Measurements from ENCODE around the gene ARMC10.

Gene ARMC10

GRCh38 chr7:103115771-103116170 is 40.8 kb downstream of the ARMC10 start:
- DNase-seq (ENCODE audit: low read depth), result no peak
- TF ChIP-seq CTCF (IDR thresholded peaks at IDR 0.05; ENCODE audit: low read depth, low read length, missing control alignments), result no peak
- H3K4me3 ChIP-seq (ENCODE audit: low read depth, low read length), result no peak overlapping the region

GRCh38 chr7:103116511-103116910 is 41.6 kb downstream of the ARMC10 start:
- no peak overlapping the region for H3K4me3 ChIP-seq (ENCODE audit: low read depth, low read length)
- no peak for TF ChIP-seq CTCF (IDR thresholded peaks at IDR 0.05; ENCODE audit: low read depth, low read length, missing control alignments)
- no peak for DNase-seq (ENCODE audit: low read depth)

- no peak for DNase-seq (ENCODE audit: low read depth)
- TF ChIP-seq CTCF (IDR thresholded peaks at IDR 0.05; ENCODE audit: low read depth, low read length, missing control alignments), result no peak
These were observed 42.1 kb downstream of the ARMC10 start for GRCh38 chr7:103116991-103117390.

GRCh38 chr7:103117465-103117864 is 42.5 kb downstream of the ARMC10 start:
- no peak for DNase-seq (ENCODE audit: low read depth)
- no peak for TF ChIP-seq CTCF (IDR thresholded peaks at IDR 0.05; ENCODE audit: low read depth, low read length, missing control alignments)
- no peak overlapping the region for H3K4me3 ChIP-seq (ENCODE audit: low read depth, low read length)

More at GRCh38 chr7:103116991-103117390, 42.1 kb downstream of the ARMC10 start:
- H3K4me3 ChIP-seq (ENCODE audit: low read depth, low read length), result no peak overlapping the region

- DNase-seq (ENCODE audit: low read depth), result no peak
- no peak overlapping the region for H3K4me3 ChIP-seq (ENCODE audit: low read depth, low read length)
- no peak for TF ChIP-seq CTCF (IDR thresholded peaks at IDR 0.05; ENCODE audit: low read depth, low read length, missing control alignments)
These were observed 44.9 kb downstream of the ARMC10 start for GRCh38 chr7:103119791-103120291.

GRCh38 chr7:103120362-103120761 is 45.4 kb downstream of the ARMC10 start:
- TF ChIP-seq CTCF (IDR thresholded peaks at IDR 0.05; ENCODE audit: low read depth, low read length, missing control alignments), result no peak
- no peak overlapping the region for H3K4me3 ChIP-seq (ENCODE audit: low read depth, low read length)
- DNase-seq (ENCODE audit: low read depth), result no peak

GRCh38 chr7:103121641-103122040 is 46.7 kb downstream of the ARMC10 start:
- H3K4me3 ChIP-seq (ENCODE audit: low read depth, low read length), result no peak overlapping the region
- DNase-seq (ENCODE audit: low read depth), result no peak
- TF ChIP-seq CTCF (IDR thresholded peaks at IDR 0.05; ENCODE audit: low read depth, low read length, missing control alignments), result no peak
